ENCODE measurements around the gene SPTBN1. TPM values are rescaled to one million over a fixed set of nuclear protein-coding genes. Genes with fewer than 3 reads are reported as not detected.

The SPTBN1 gene
- total and polyA plus RNA-seq, 9 of the 15 experiments (the other 6 are each of a cell fraction or from before 2014, with no cell fraction given) = 8.9 to 66.8 (median 31.4) TPM

- H3K27me3 ChIP-seq (ENCODE audit: control insufficient read depth in 2 of 2, insufficient read depth in 2 of 2, low read length in 2 of 2) = no peaks in the 10 kb centered on the region
- FAIRE-seq (no peak), ATAC-seq (no peak), DNase-seq (ENCODE audit: extremely low read depth in 1 of 4, low spot score in 3 of 4) (no peak)
- BruUV-seq (replicated peaks) = TSS peak; percentile 22
- 98% methylated on average over 20 of the region's 20 CpGs for WGBS (ENCODE audit: insufficient coverage, low coverage, missing lambda C conversion rate)
- intact Hi-C loops (cut with micrococcal nuclease) (no loop called here), in situ Hi-C loops (cut with MboI) (no loop called here)
- TF ChIP-seq BRD4 (IDR thresholded peaks at IDR 0.05) (no peak), GATA2 (CRISPR knock-in tag; IDR thresholded peaks at IDR 0.05) (no peak), TCF7 (IDR thresholded peaks at IDR 0.05; ENCODE audit: borderline replicate concordance) (no peak), ZC3H11A (IDR thresholded peaks at IDR 0.05; ENCODE audit: low read depth, low read length) (no peak)
- no peaks in the 10 kb centered on the region for H3K79me2 ChIP-seq (ENCODE audit: control insufficient read depth, insufficient read depth, low read length)
- H3K4me2 ChIP-seq (ENCODE audit: insufficient read depth, low read length) = no peak overlapping the region
- H3K4me1 ChIP-seq (replicated peaks in 1 of 2; ENCODE audit: control insufficient read depth in 2 of 2, insufficient read depth in 2 of 2, low read length in 2 of 2) = peaks cover 0 to 3% of the 10 kb centered on the region in 2 experiments; a peak in 1 of 5 replicates
- POLR2A ChIA-PET = interaction anchor here (1.9 kb wide), 1 partner anchor 14 kb away, joined by 5 read pairs; no protein-coding TSS in a partner anchor
- no peak overlapping the region for H3K4me3 ChIP-seq
- H3K9me1 ChIP-seq (ENCODE audit: control insufficient read depth, insufficient read depth, low read length) = no peaks in the 10 kb centered on the region
- no peak overlapping the region for H3K9ac ChIP-seq (ENCODE audit: insufficient read depth in 1 of 2, low read depth in 2 of 2, low read length in 2 of 2)
- H3K36me3 ChIP-seq (ENCODE audit: control insufficient read depth, insufficient read depth, low read length) = peaks cover 92% of the 10 kb centered on the region
- no peaks in the 10 kb centered on the region for H4K20me1 ChIP-seq (replicated peaks; ENCODE audit: control insufficient read depth, insufficient read depth, low read length)
- CTCF ChIA-PET (ENCODE audit: low intra/inter-chr PET ratio) = no interaction called here
- H2AFZ ChIP-seq (ENCODE audit: low read depth, low read length) = no peak overlapping the region
- H3K27ac ChIP-seq (ENCODE audit: extremely low read depth, low read depth, low read length) = no peak overlapping the region
- no peaks in the 10 kb centered on the region for H3K9me3 ChIP-seq (replicated peaks; ENCODE audit: control insufficient read depth, insufficient read depth, low read depth, low read length)
These were observed 173.3 kb downstream of the SPTBN1 start for GRCh38 chr2:54629390-54629789.

- Histone ChIP-seq H3K9ac (ENCODE audit: insufficient read depth in 1 of 2, low read depth in 2 of 2, low read length in 2 of 2) (no peak overlapping the region), H3K9me3 (replicated peaks; ENCODE audit: control insufficient read depth, insufficient read depth, low read depth, low read length) (no peaks in the 10 kb centered on the region), H3K27ac (ENCODE audit: extremely low read depth, low read depth, low read length) (no peak overlapping the region), H3K27me3 (ENCODE audit: control insufficient read depth in 2 of 2, insufficient read depth in 2 of 2, low read length in 2 of 2) (no peaks in the 10 kb centered on the region), H3K36me3 (ENCODE audit: control insufficient read depth, insufficient read depth, low read length) (peaks cover 91% of the 10 kb centered on the region), H3K4me2 (ENCODE audit: insufficient read depth, low read length) (no peak overlapping the region), H3K4me1 (replicated peaks in 1 of 2; ENCODE audit: control insufficient read depth in 2 of 2, insufficient read depth in 2 of 2, low read length in 2 of 2) (peaks cover 0 to 3% of the 10 kb centered on the region in 2 experiments; a peak in 1 of 5 replicates), H4K20me1 (replicated peaks; ENCODE audit: control insufficient read depth, insufficient read depth, low read length) (no peaks in the 10 kb centered on the region; the same call in 1 of the 2 replicates), H2AFZ (ENCODE audit: low read depth, low read length) (no peak overlapping the region), H3K4me3 (no peak overlapping the region), H3K9me1 (ENCODE audit: control insufficient read depth, insufficient read depth, low read length) (no peaks in the 10 kb centered on the region), H3K79me2 (ENCODE audit: control insufficient read depth, insufficient read depth, low read length) (no peaks in the 10 kb centered on the region)
- FAIRE-seq (no peak), ATAC-seq (no peak), DNase-seq (ENCODE audit: extremely low read depth in 1 of 4, low spot score in 3 of 4) (no peak)
- ChIA-PET POLR2A (no interaction called here), CTCF (ENCODE audit: low intra/inter-chr PET ratio) (no interaction called here)
- in situ Hi-C loops (cut with MboI) = no loop called here
- 88% methylated on average over 11 of the region's 11 CpGs for WGBS (ENCODE audit: insufficient coverage, low coverage, missing lambda C conversion rate)
- BruUV-seq (replicated peaks) = no TSS peak
- intact Hi-C loops (cut with micrococcal nuclease) = no loop called here
- TF ChIP-seq MTA1 (IDR thresholded peaks at IDR 0.05; ENCODE audit: borderline replicate concordance) = no peak
- TF ChIP-seq ZNF592 (IDR thresholded peaks at IDR 0.05) = no peak
- no peak for TF ChIP-seq BRF1 (IDR thresholded peaks at IDR 0.05; ENCODE audit: borderline replicate concordance, extremely low read depth, insufficient read length)
- no peak for TF ChIP-seq HOXB6 (CRISPR knock-in tag; IDR thresholded peaks at IDR 0.05; ENCODE audit: borderline replicate concordance)
- 0 out of 2 replicates have a peak, but pooled peaks have one; percentile 29 for TF ChIP-seq ATF3 (IDR thresholded peaks at IDR 0.05)
- no peak for TF ChIP-seq ATF3 (CRISPR knock-in tag; conservative IDR thresholded peaks at IDR 0.05)
These were observed 174.1 kb downstream of the SPTBN1 start for GRCh38 chr2:54629914-54630857.

Measured in K562 (cell line).